A549 (cell line): ENCODE measurements around the gene FUS. TPM values are rescaled to one million over a fixed set of nuclear protein-coding genes. Genes with fewer than 3 reads are reported as not detected.

Source experiments
- ATAC-seq, 2 experiments: fragments of 200-7000 bp in 1 of 2; fragments of >200 bp in 1 of 2; cut with Nextera tagmentation in 1 of 2; cut with Tn5 transposase in 1 of 2; 3 replicates each; pipeline versions ENCODE4 v1.8.0 to v1.9.1; 2018 to 2020; ENCODE audit warnings: mild to moderate bottlenecking in 1 of 2, moderate library complexity in 1 of 2
- CTCF ChIA-PET: fragments of 300-600 bp; sonication (Branson Sonifier 250); formaldehyde crosslinking; extraction: SDS; loops from one replicate; lab custom pipeline; 2021; ENCODE audit warnings: antibody characterized with exemption, inconsistent platforms; lab: Yijun Ruan, JAX
- POLR2A ChIA-PET: fragments of 350-600 bp; formaldehyde crosslinking; extraction: SDS; loops from one replicate; lab custom pipeline; 2021; ENCODE audit warnings: antibody characterized with exemption, inconsistent platforms; lab: Yijun Ruan, JAX
- DNase-seq, 2 experiments: peaks; one replicate each; pipeline versions ENCODE4 v3.0.0 to v3.0.0-alpha.2; 2011 to 2016; ENCODE audit warnings: low read depth in 1 of 2, low spot score in 1 of 2
- FAIRE-seq: peaks from 2 replicates; lab custom pipeline; 2011; peaks lifted over from hg19 to GRCh38; lab: Jason Lieb, UNC
- H3K27ac ChIP-seq, 2 experiments: fragments of >200 bp; sonication (Bioruptor Twin); formaldehyde crosslinking; 3 replicates each; pipeline ENCODE4 v1.5.1; 2016 to 2017
- H3K4me1 ChIP-seq: fragments of >200 bp; sonication (Bioruptor Twin); formaldehyde crosslinking; 3 replicates; pipeline ENCODE4 v1.6.1; 2016
- H3K4me2 ChIP-seq: fragments of >200 bp; sonication (Bioruptor Twin); formaldehyde crosslinking; 3 replicates; pipeline ENCODE4 v1.6.1; 2016
- H3K4me3 ChIP-seq: fragments of >200 bp; sonication (Bioruptor Twin); formaldehyde crosslinking; 3 replicates; pipeline ENCODE4 v1.5.1; 2016
- H3K9me3 ChIP-seq: fragments of >200 bp; sonication (Bioruptor Twin); formaldehyde crosslinking; 3 replicates; pipeline ENCODE4 v1.6.1; 2016
- CBX2 ChIP-seq: fragments of 200-600 bp; sonication (generic); IDR thresholded peaks from 2 replicates; pipeline ENCODE4 v1.6.1; 2016; ENCODE audit warnings: low read depth, mild to moderate bottlenecking, borderline replicate concordance
- CBX8 ChIP-seq: fragments of 200-600 bp; sonication (generic); IDR thresholded peaks from 2 replicates; pipeline ENCODE4 v1.6.1; 2016
- CEBPB ChIP-seq, 2 experiments: fragments of >200 bp in 1 of 2; sonication (Bioruptor Twin) in 1 of 2; formaldehyde crosslinking in 1 of 2; IDR thresholded peaks; 2 replicates each; pipeline ENCODE4 v1.6.1; 2012 to 2016
- CHD2 ChIP-seq: fragments of 150-350 bp; IDR thresholded peaks from 2 replicates; pipeline ENCODE4 v1.6.1; 2014; ENCODE audit warnings: low read length; ENCODE audit not compliant: partially characterized antibody
- HDAC2 ChIP-seq: fragments of 200-600 bp; sonication (generic); IDR thresholded peaks from 2 replicates; pipeline ENCODE4 v1.6.1; 2016
- HEYL ChIP-seq: fragments of 250-450 bp; sonication (Bioruptor Pico); IDR thresholded peaks from 2 replicates; pipeline ENCODE4 v1.8.0; 2021; ENCODE audit warnings: mild to moderate bottlenecking, moderate library complexity
- HOXB5 ChIP-seq: fragments of 250-450 bp; sonication (Bioruptor Pico); IDR thresholded peaks from 2 replicates; pipeline ENCODE4 v1.5.0; 2020; ENCODE audit warnings: mild to moderate bottlenecking, moderate library complexity
- KDM1A ChIP-seq: fragments of 200-600 bp; sonication (generic); IDR thresholded peaks from 2 replicates; pipeline ENCODE4 v1.6.1; 2016; ENCODE audit warnings: low read depth, mild to moderate bottlenecking
- MAZ ChIP-seq: fragments of 150-350 bp; IDR thresholded peaks from 2 replicates; pipeline ENCODE4 v1.6.1; 2014; ENCODE audit warnings: antibody characterized with exemption, low read depth, low read length, borderline replicate concordance
- MYC ChIP-seq: IDR thresholded peaks from 2 replicates; pipeline ENCODE4 v1.6.1; 2012; ENCODE audit warnings: mild to moderate bottlenecking, inconsistent platforms, low read length, improper control_type of control experiment, borderline replicate concordance
- NFE2L2 ChIP-seq: fragments of 150-350 bp; conservative IDR thresholded peaks from 2 replicates; pipeline ENCODE4 v1.6.1; 2014; ENCODE audit warnings: low read length
- NPAS2 ChIP-seq: fragments of 250-450 bp; sonication (Bioruptor Pico); IDR thresholded peaks from 2 replicates; pipeline ENCODE4 v1.8.0; 2022; ENCODE audit warnings: mild to moderate bottlenecking, moderate library complexity, borderline replicate concordance
- POLR2A ChIP-seq: IDR thresholded peaks from 2 replicates; pipeline ENCODE4 v1.6.1; 2012; ENCODE audit warnings: mild to moderate bottlenecking, low read length
- RAD21 ChIP-seq, 2 experiments: fragments of >200 bp in 1 of 2; sonication (Bioruptor Twin) in 1 of 2; formaldehyde crosslinking in 1 of 2; IDR thresholded peaks in 1 of 2; conservative IDR thresholded peaks in 1 of 2; 2 replicates in 1 of 2; 3 replicates in 1 of 2; pipeline ENCODE4 v1.6.1; 2012 to 2018; ENCODE audit warnings: inconsistent platforms in 1 of 2
- RNF2 ChIP-seq: fragments of 200-600 bp; sonication (generic); IDR thresholded peaks from 2 replicates; pipeline ENCODE4 v1.6.1; 2016; ENCODE audit warnings: low read depth, mild to moderate bottlenecking, antibody characterized with exemption, moderate library complexity, borderline replicate concordance
- WGBS: methylation state at CpG from one replicate; pipeline ENCODE4 v1.1.6; 2017; ENCODE audit errors: missing lambda C conversion rate; 5-methylcytosine and 5-hydroxymethylcytosine counted together
- polyA plus RNA-seq, 4 experiments: library from polyadenylated mRNA; depleted of rRNA in 3 of 4; stranded (reverse); fragments of >200 nt; fragmentation: RNase III in 1 of 4; extraction: RNeasy Plus Mini Kit Qiagen cat#74134 plus additional on column Dnase treatment in 1 of 4; gene quantifications; 2 replicates in 3 of 4; 3 replicates in 1 of 4; pipeline ENCODE4 v1.2.3, GENCODE V29; 2011 to 2017
- TF ChIP-seq, protein P1 (sequence below): fragments of 450-650 bp; IDR thresholded peaks from 2 replicates; pipeline ENCODE4 v1.6.1; 2014; ENCODE audit warnings: antibody characterized with exemption
- TF ChIP-seq, protein P2 (sequence below): fragments of 250-450 bp; sonication (Bioruptor Pico); IDR thresholded peaks from 2 replicates; pipeline ENCODE4 v1.5.0; 2021; ENCODE audit warnings: mild to moderate bottlenecking, moderate library complexity, borderline replicate concordance

The FUS gene
- polyA plus RNA-seq, 2 of the 4 experiments (the other 2 are of a cell fraction) = 224 to 740 TPM

DNA sequence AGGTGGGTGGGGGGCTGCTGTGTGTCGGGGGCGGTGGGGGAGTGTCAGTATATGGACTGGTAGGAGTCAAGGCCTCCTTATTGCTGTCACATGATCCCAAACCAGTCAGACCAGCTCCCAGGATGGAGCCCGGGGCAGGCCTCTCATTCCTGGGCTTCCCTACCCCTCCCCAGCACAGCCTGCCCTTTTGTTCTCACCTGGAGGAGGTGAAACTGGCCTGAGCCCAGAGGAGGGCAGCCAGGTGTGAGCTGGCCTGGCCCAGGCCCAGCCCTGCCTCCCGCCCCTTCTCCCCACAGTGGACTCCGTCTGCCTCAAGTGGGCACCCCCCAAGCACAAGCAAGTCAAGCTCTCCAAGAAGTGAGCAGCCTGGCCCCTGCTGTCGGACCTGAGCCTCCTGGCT is 49.0 kb upstream of the FUS start:
- POLR2A ChIA-PET = interaction anchor here (1.5 to 5.3 kb wide), 2 partner anchors 11 to 13 kb away, joined by 5 to 31 read pairs; partner anchors contain the start of gene KAT8
- ATAC-seq (no peak), FAIRE-seq (no peak), DNase-seq (no peak)
- H3K9me3 ChIP-seq = no peaks in the 10 kb centered on the region
- no peak for TF ChIP-seq HEYL (CRISPR knock-in tag)
- no peak for TF ChIP-seq CBX2
- TF ChIP-seq HDAC2 = no peak
- TF ChIP-seq, protein P1, sequence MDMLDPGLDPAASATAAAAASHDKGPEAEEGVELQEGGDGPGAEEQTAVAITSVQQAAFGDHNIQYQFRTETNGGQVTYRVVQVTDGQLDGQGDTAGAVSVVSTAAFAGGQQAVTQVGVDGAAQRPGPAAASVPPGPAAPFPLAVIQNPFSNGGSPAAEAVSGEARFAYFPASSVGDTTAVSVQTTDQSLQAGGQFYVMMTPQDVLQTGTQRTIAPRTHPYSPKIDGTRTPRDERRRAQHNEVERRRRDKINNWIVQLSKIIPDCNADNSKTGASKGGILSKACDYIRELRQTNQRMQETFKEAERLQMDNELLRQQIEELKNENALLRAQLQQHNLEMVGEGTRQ = no peak
- no peak for TF ChIP-seq MAZ
- TF ChIP-seq RNF2 = no peak
- TF ChIP-seq CEBPB (IDR thresholded peaks at IDR 0.05) = no peak
- TF ChIP-seq POLR2A = no peak
- no peak for TF ChIP-seq MYC
- no peak for TF ChIP-seq HOXB5 (CRISPR knock-in tag)
- TF ChIP-seq, protein P2, sequence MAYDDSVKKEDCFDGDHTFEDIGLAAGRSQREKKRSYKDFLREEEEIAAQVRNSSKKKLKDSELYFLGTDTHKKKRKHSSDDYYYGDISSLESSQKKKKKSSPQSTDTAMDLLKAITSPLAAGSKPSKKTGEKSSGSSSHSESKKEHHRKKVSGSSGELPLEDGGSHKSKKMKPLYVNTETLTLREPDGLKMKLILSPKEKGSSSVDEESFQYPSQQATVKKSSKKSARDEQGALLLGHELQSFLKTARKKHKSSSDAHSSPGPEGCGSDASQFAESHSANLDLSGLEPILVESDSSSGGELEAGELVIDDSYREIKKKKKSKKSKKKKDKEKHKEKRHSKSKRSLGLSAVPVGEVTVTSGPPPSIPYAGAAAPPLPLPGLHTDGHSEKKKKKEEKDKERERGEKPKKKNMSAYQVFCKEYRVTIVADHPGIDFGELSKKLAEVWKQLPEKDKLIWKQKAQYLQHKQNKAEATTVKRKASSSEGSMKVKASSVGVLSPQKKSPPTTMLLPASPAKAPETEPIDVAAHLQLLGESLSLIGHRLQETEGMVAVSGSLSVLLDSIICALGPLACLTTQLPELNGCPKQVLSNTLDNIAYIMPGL (CRISPR knock-in tag) = no peak
- no peak for TF ChIP-seq NFE2L2
- no peak overlapping the region for H3K27ac ChIP-seq
- no peak overlapping the region for H3K4me3 ChIP-seq
- no peak overlapping the region for H3K4me2 ChIP-seq
- H3K4me1 ChIP-seq = peaks cover 18% of the 10 kb centered on the region; the same call in 2 of the 3 replicates
- CTCF ChIA-PET = interaction anchor here (1.4 to 2.2 kb wide), 2 partner anchors 12 to 146 kb away, joined by 3 to 16 read pairs; partner anchors contain the start of gene HSD3B7
- WGBS = 85% methylated on average over 4 of the region's 6 CpGs

GRCh38 chr16:31131416-31131815 is 48.5 kb upstream of the FUS start:
- Histone ChIP-seq H3K27ac (no peak overlapping the region), H3K9me3 (no peaks in the 10 kb centered on the region), H3K4me2 (no peak overlapping the region), H3K4me1 (peaks cover 18% of the 10 kb centered on the region; the same call in 2 of the 3 replicates), H3K4me3 (no peak overlapping the region)
- no peak for FAIRE-seq
- no peak for DNase-seq
- TF ChIP-seq CHD2 = no peak
- TF ChIP-seq CBX8 = no peak
- TF ChIP-seq KDM1A = no peak
- no peak for TF ChIP-seq HEYL (CRISPR knock-in tag)
- no peak for TF ChIP-seq NPAS2 (CRISPR knock-in tag)
- ATAC-seq = no peak
- WGBS = 97% methylated on average over 10 of the region's 11 CpGs
- CTCF ChIA-PET = interaction anchor here (0.6 to 2.6 kb wide), 3 partner anchors 11 to 147 kb away, joined by 3 to 16 read pairs (median 4); partner anchors contain the start of gene HSD3B7
- POLR2A ChIA-PET = interaction anchor here (1.5 to 5.3 kb wide), 2 partner anchors 11 to 14 kb away, joined by 5 to 31 read pairs (median 8); partner anchors contain the start of gene KAT8

GRCh38 chr16:31131841-31132271 is 48.1 kb upstream of the FUS start:
- 82% methylated on average over 5 of the region's 5 CpGs for WGBS
- no peak overlapping the region for H3K4me3 ChIP-seq
- no peak overlapping the region for H3K4me2 ChIP-seq
- ChIA-PET POLR2A (interaction anchor here (1.5 to 2.2 kb wide), 2 partner anchors 10 to 14 kb away, joined by 5 to 8 read pairs; partner anchors contain the start of gene KAT8), CTCF (interaction anchor here (0.6 to 2.6 kb wide), 3 partner anchors 10 to 147 kb away, joined by 3 to 16 read pairs (median 4); partner anchors contain the start of gene HSD3B7)
- H3K4me1 ChIP-seq = peaks cover 18% of the 10 kb centered on the region; the same call in 2 of the 3 replicates
- no peak for TF ChIP-seq RAD21 (conservative IDR thresholded peaks at IDR 0.05 in 1 of 2, IDR thresholded peaks at IDR 0.05 in 1 of 2)
- ATAC-seq (no peak), FAIRE-seq (no peak), DNase-seq (no peak)
- no peak overlapping the region for H3K27ac ChIP-seq
- H3K9me3 ChIP-seq = no peaks in the 10 kb centered on the region
